Trophoblast cell (in vitro differentiated cells and primary cell): ENCODE measurements around the gene PIP5K1B.

Source experiments
- DNase-seq, 2 donors: peaks; one replicate each; pipeline ENCODE4 v3.0.0-alpha.2; 2016
- H2AFZ ChIP-seq: 2 replicates; pipeline ENCODE4 v1.6.1; 2013; ENCODE audit warnings: low read length, moderate library complexity, mild to moderate bottlenecking; ENCODE audit not compliant: insufficient read depth, poor library complexity
- H2AK5ac ChIP-seq: 2 replicates; pipeline ENCODE4 v1.6.1; 2013; ENCODE audit warnings: mild to moderate bottlenecking, low read length
- H2BK120ac ChIP-seq: 2 replicates; pipeline ENCODE4 v1.6.1; 2013; ENCODE audit warnings: low read length, mild to moderate bottlenecking, moderate library complexity; ENCODE audit not compliant: insufficient read depth, poor library complexity
- H2BK12ac ChIP-seq: 2 replicates; pipeline ENCODE4 v1.6.1; 2013; ENCODE audit warnings: mild to moderate bottlenecking, low read length, moderate library complexity
- H2BK5ac ChIP-seq: 2 replicates; pipeline ENCODE4 v1.6.1; 2013; ENCODE audit warnings: low read length, low read depth, moderate library complexity, mild to moderate bottlenecking; ENCODE audit not compliant: poor library complexity
- H3K14ac ChIP-seq: 2 replicates; pipeline ENCODE4 v1.6.1; 2013; ENCODE audit warnings: mild to moderate bottlenecking, low read length
- H3K18ac ChIP-seq: 2 replicates; pipeline ENCODE4 v1.6.1; 2013; ENCODE audit warnings: mild to moderate bottlenecking, low read length
- H3K23ac ChIP-seq: 2 replicates; pipeline ENCODE4 v1.6.1; 2013; ENCODE audit warnings: low read length
- H3K27ac ChIP-seq: 2 replicates; pipeline ENCODE4 v1.5.1; 2013; ENCODE audit warnings: low read depth, mild to moderate bottlenecking, inconsistent platforms, low read length, moderate library complexity
- H3K27me3 ChIP-seq: 2 replicates; pipeline ENCODE4 v1.6.1; 2013; ENCODE audit warnings: inconsistent platforms, mild to moderate bottlenecking, low read length, moderate library complexity; ENCODE audit not compliant: insufficient read depth
- H3K36me3 ChIP-seq, 2 experiments: 1 replicate in 1 of 2; 2 replicates in 1 of 2; pipeline ENCODE4 v1.6.1; 2013; ENCODE audit warnings: low read length in 2 of 2, mild to moderate bottlenecking in 2 of 2, moderate library complexity in 1 of 2; ENCODE audit not compliant: insufficient read depth in 2 of 2, control insufficient read depth in 1 of 2
- H3K4ac ChIP-seq: 2 replicates; pipeline ENCODE4 v1.6.1; 2013; ENCODE audit warnings: low read depth, mild to moderate bottlenecking, low read length, moderate library complexity
- H3K4me1 ChIP-seq, 2 experiments: 1 replicate in 1 of 2; 2 replicates in 1 of 2; pipeline ENCODE4 v1.6.1; 2013; ENCODE audit warnings: low read length in 2 of 2, mild to moderate bottlenecking in 2 of 2, moderate library complexity in 1 of 2; ENCODE audit not compliant: insufficient read depth in 2 of 2, control insufficient read depth in 1 of 2
- H3K4me2 ChIP-seq: 2 replicates; pipeline ENCODE4 v1.6.1; 2013; ENCODE audit warnings: inconsistent platforms, mild to moderate bottlenecking, low read length, moderate library complexity
- H3K4me3 ChIP-seq: 2 replicates; pipeline ENCODE4 v1.5.1; 2013; ENCODE audit warnings: mild to moderate bottlenecking, low read depth, low read length, inconsistent platforms
- H3K79me1 ChIP-seq: one replicate; pipeline ENCODE4 v1.6.1; 2013; ENCODE audit warnings: low read length
- H3K79me2 ChIP-seq: 2 replicates; pipeline ENCODE4 v1.6.1; 2013; ENCODE audit warnings: low read length, mild to moderate bottlenecking; ENCODE audit not compliant: control insufficient read depth, insufficient read depth, poor library complexity
- H3K9ac ChIP-seq: 2 replicates; pipeline ENCODE4 v1.6.1; 2013; ENCODE audit warnings: mild to moderate bottlenecking, low read length
- H3K9me3 ChIP-seq: 2 replicates; pipeline ENCODE4 v1.6.1; 2013; ENCODE audit warnings: low read depth, mild to moderate bottlenecking, control low read depth, inconsistent platforms, low read length; ENCODE audit not compliant: insufficient read depth
- H4K12ac ChIP-seq: 2 replicates; pipeline ENCODE4 v1.6.1; 2013; ENCODE audit warnings: low read depth, mild to moderate bottlenecking, low read length, moderate library complexity
- H4K8ac ChIP-seq: 2 replicates; pipeline ENCODE4 v1.6.1; 2013; ENCODE audit warnings: low read depth, mild to moderate bottlenecking, low read length, moderate library complexity
- H4K91ac ChIP-seq: one replicate; pipeline ENCODE4 v1.6.1; 2013; ENCODE audit warnings: low read depth, mild to moderate bottlenecking, low read length, moderate library complexity
- WGBS: extraction: QIAGEN DNeasy Blood & Tissue Kit; methylation state at CpG from one replicate; pipeline ENCODE4 v1.1.7; 2013; ENCODE audit warnings: missing lambda C conversion rate; ENCODE audit not compliant: insufficient read length, insufficient coverage; ENCODE audit errors: extremely low coverage; 5-methylcytosine and 5-hydroxymethylcytosine counted together

Gene PIP5K1B

DNA sequence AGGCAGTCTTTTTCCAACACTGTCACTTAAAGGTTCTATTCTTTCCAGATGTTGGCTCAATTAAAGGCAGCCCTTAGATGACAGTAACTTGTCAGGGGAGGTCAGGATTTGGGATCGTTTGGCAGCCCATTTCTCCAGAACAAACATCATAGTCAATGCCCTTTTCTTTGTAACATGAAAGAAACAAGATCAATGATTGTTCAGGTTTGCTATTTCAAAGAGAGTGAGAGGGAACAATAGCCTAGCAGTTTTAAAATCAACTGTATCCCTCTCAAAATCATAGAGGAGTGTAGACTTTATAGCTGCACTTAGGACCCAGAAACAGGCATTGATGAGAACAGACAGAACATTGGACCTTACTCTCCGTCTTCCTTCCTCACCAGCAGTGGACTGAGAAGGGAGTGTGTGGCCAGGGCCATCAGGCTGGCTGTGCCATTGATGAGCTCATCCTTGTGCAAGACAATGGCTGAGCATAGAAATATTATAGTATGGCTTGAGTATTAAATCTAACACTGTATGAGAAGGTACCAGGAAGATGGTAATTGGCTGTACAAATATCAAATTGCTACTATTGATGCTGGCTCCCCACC is 130.0 kb downstream of the PIP5K1B start:
- no peaks in the 10 kb centered on the region for H3K79me1 ChIP-seq
- H3K79me2 ChIP-seq: no peaks in the 10 kb centered on the region
- H3K14ac ChIP-seq: no peak overlapping the region
- no peak overlapping the region for H3K4me2 ChIP-seq
- no peaks in the 10 kb centered on the region for H3K27me3 ChIP-seq
- no peak overlapping the region for H2AFZ ChIP-seq
- H3K9me3 ChIP-seq: no peaks in the 10 kb centered on the region
- no peak overlapping the region for H4K8ac ChIP-seq
- no peak overlapping the region for H2BK5ac ChIP-seq
- H2AK5ac ChIP-seq: no peak overlapping the region
- no peak overlapping the region for H3K27ac ChIP-seq
- no peak overlapping the region for H4K91ac ChIP-seq
- H3K9ac ChIP-seq: no peak overlapping the region
- H3K23ac ChIP-seq: no peak overlapping the region
- no peaks in the 10 kb centered on the region for H3K36me3 ChIP-seq
- H3K4ac ChIP-seq: no peak overlapping the region
- WGBS: no CpG with 5 or more reads among the region's 2 CpGs
- no peak overlapping the region for H3K18ac ChIP-seq
- H2BK12ac ChIP-seq: no peak overlapping the region
- no peak overlapping the region for H3K4me3 ChIP-seq
- H4K12ac ChIP-seq: no peak overlapping the region
- H3K4me1 ChIP-seq: peaks cover 3 to 5% of the 10 kb centered on the region in 2 experiments
- H2BK120ac ChIP-seq: no peak overlapping the region
- no peak for DNase-seq

- Histone ChIP-seq H3K27me3 (no peaks in the 10 kb centered on the region), H4K8ac (no peak overlapping the region), H3K9ac (no peak overlapping the region), H3K27ac (no peak overlapping the region), H4K12ac (no peak overlapping the region), H3K4me3 (no peak overlapping the region), H3K79me1 (no peaks in the 10 kb centered on the region), H4K91ac (no peak overlapping the region), H3K23ac (no peak overlapping the region), H2BK5ac (no peak overlapping the region), H2AFZ (no peak overlapping the region), H3K18ac (no peak overlapping the region), H3K4me2 (peak overlapping the region; percentile 13), H3K79me2 (no peaks in the 10 kb centered on the region), H3K9me3 (no peaks in the 10 kb centered on the region), H3K36me3 (no peaks in the 10 kb centered on the region), H2AK5ac (no peak overlapping the region), H2BK12ac (no peak overlapping the region), H3K4ac (no peak overlapping the region), H3K4me1 (peaks cover 3 to 5% of the 10 kb centered on the region in 2 experiments), H2BK120ac (no peak overlapping the region), H3K14ac (no peak overlapping the region)
- no peak for DNase-seq
- WGBS: no CpG with 5 or more reads among the region's 5 CpGs
Measured at GRCh38 chr9:68836788-68837187, 131.7 kb downstream of the PIP5K1B start.

- Histone ChIP-seq H3K4me1 (peaks cover 3 to 5% of the 10 kb centered on the region in 2 experiments), H4K8ac (no peak overlapping the region), H3K14ac (no peak overlapping the region), H3K4me2 (no peak overlapping the region), H2BK5ac (no peak overlapping the region), H3K9ac (no peak overlapping the region), H2AK5ac (no peak overlapping the region), H3K4me3 (no peak overlapping the region), H4K91ac (no peak overlapping the region), H3K4ac (no peak overlapping the region), H3K9me3 (no peaks in the 10 kb centered on the region), H3K23ac (no peak overlapping the region), H3K36me3 (no peaks in the 10 kb centered on the region), H2AFZ (no peak overlapping the region), H3K18ac (no peak overlapping the region), H3K27ac (no peak overlapping the region), H3K27me3 (no peaks in the 10 kb centered on the region), H4K12ac (no peak overlapping the region), H2BK12ac (no peak overlapping the region), H3K79me2 (no peaks in the 10 kb centered on the region), H3K79me1 (no peaks in the 10 kb centered on the region), H2BK120ac (no peak overlapping the region)
- no CpG with 5 or more reads among the region's 1 CpG for WGBS
- DNase-seq: no peak
Measured at GRCh38 chr9:68838245-68838644, 133.2 kb downstream of the PIP5K1B start.

GRCh38 chr9:68841276-68842052 is 136.4 kb downstream of the PIP5K1B start:
- Histone ChIP-seq H3K79me2 (no peaks in the 10 kb centered on the region), H3K27me3 (no peaks in the 10 kb centered on the region), H3K36me3 (no peaks in the 10 kb centered on the region), H2BK12ac (no peak overlapping the region), H4K91ac (no peak overlapping the region), H2AK5ac (no peak overlapping the region), H3K14ac (no peak overlapping the region), H3K4me2 (no peak overlapping the region), H3K23ac (no peak overlapping the region), H2AFZ (no peak overlapping the region), H3K9ac (no peak overlapping the region), H3K27ac (no peak overlapping the region), H3K79me1 (no peaks in the 10 kb centered on the region), H4K12ac (no peak overlapping the region), H4K8ac (no peak overlapping the region), H3K4ac (no peak overlapping the region), H3K9me3 (no peaks in the 10 kb centered on the region), H2BK5ac (no peak overlapping the region), H2BK120ac (no peak overlapping the region), H3K18ac (no peak overlapping the region), H3K4me1 (peaks cover 3 to 5% of the 10 kb centered on the region in 2 experiments), H3K4me3 (no peak overlapping the region)
- no CpG with 5 or more reads among the region's 6 CpGs for WGBS
- no peak for DNase-seq
